ENCODE results near the gene EXOC6B.
"Not testable (repeated sequence)": the region's sequence is repeated elsewhere in the genome, so short reads cannot be mapped to it uniquely, and the experiment has no call there.

EXOC6B gene

DNA sequence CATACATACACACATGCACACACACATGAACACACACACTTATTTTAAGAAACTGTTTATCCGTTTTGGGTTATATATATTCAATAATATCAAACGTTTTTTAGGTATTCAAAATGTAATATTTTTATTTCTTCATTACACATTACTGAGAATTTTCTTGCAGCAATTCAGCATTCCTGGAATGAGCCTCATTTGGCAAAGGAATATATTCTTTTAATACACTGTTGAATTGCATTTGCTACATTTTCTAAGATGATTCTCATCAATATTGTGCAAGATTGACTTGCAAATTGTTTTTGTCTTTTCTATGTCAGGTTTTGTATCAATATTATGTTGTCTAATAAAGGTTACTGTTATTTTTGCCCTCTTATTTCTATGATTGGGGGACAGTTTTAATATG, 402.1 kb downstream of the EXOC6B start:
- DNase-seq: no peak

DNA sequence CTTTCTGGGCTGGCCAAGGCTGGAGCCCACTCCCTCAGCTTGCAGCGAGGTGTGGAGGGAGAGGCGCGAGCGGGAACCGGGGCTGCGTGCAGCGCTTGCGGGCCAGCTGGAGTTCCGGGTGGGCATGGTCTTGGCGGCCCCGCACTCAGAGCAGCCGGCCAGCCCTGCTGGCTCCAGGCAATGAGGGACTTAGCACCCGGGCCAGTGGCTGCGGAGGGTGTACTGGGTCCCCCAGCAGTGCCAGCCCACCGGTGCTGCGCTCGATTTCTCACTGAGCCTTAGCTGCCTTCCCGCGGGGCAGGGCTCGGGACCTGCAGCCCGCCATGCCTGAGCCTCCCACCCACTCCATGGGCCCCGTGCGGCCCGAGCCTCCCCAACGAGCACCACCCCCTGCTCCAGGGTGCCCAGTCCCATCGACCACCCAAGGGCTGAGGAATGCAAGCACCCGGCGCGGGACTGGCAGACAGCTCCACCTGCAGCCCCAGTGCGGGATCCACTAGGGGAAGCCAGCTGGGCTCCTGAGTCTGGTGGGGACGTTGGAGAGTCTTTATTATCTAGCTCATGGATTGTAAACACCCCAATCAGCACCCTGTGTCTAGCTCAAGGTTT, 404.0 kb downstream of the EXOC6B start:
- not testable (repeated sequence) for DNase-seq

DNA sequence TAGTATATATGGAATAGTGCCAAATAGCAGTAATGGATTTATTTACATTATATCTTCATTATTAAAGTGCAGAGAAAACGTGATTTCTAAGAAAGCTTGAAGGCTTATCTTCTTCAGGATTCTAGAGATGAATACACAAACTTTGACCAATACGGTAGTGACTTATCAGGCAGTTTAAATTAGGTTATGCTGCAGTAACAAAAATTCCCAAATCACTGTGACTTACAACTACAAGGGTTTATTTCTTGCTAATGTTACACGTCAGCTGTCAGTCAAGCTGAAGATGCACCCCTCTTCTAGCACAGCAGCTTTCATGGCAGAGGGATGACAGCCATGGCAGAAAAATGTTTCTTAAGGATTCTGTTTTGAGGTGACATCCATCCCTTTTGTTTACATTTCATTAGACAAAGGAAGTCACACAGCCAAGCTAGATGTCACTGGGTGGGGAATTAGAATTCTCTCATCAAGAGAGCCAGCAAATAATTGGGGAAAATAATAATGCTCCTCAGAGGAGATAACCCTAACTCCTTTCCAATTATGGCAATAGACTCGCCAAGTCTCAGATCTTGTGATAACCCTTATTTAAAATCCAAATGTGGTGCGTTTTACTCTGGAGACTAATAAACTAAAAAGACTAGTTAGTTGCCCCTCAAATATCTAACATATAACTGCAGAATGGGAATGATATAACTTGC, 409.9 kb downstream of the EXOC6B start:
- no peak for DNase-seq

DNA sequence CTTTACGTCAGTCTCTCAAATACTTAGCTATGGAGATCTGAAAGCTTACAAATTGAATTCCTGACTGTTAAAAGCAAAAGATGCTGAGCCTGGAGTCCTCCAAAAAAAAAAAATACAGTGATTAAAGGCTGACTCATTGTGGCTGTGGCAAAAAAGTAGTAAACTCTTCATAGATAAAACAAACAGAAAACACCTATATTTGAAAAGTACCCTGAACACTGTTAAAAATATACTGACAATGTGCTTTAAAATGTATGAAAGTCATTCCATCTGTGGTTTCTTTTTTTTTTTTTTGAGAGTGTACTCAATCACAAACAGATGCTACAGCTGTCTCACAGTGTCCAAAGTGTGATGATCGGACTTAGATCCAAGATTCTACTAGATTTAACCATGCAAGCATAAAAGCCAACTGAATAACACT, 410.6 kb downstream of the EXOC6B start:
- DNase-seq: no peak

DNA sequence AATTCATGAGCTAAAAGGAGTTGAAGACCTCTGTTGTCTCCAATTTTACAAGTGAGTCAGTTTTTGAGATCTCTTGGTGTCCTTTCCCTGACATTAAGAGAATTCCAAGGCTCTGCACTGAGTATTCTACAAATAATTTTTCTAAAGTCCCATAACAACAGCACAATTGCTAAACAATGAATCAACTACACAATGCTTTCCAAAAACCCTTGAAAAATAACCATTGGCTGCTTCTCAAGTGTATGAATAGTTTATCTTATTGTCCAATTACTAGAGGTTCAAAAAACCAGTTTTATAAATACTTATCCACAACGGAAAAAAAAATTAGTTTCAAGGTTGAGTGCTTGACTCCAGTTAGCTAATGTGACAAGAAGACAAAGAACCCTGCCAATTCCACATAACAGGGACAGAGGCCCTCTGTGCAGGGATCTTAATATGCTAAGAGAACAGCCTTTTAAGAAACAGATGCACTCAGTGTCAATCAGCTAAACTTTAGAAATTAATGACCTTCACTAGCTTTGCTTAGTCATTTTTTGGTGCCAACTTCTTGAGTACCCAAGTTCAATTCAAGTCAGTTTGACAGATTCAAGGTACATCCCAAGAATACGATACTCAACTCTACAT, 411.6 kb downstream of the EXOC6B start:
- DNase-seq: no peak

DNA sequence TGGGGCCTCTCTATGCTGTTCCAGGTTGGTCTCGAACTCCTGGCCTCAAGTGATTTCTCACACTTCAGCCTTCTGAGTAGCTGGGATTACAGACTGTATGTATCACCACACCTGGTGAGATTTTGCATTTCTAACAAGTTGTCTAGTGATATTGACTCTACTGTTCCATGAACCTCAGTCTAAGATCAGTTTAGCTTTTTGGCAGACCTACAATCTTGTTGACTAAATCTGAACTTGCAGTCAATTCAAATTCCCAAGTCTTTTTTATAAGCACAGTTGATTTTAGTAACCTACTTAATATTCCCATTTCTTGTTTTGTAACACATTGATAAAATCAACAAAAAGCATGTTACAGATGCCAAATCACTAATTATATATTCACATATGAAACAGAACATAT, 412.1 kb downstream of the EXOC6B start:
- no peak for DNase-seq

DNA sequence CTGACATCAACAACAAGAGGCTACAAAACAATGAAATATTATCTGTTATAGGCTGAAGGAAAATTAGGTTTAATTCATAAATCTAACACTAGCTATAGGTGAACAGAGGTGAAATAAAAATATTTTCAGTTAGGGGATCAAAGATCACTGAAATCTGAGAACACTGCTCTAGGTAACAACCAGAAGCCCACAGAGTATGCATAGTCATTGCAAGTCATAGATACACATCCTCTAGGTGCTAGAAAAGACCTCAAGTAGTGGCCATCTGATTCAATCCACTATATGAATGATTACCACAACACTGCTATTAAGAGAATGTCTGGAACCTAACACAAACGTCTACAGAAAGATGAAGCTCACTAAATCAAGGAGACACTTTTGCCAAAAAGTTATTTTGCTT, 413.6 kb downstream of the EXOC6B start:
- no peak for DNase-seq

DNA sequence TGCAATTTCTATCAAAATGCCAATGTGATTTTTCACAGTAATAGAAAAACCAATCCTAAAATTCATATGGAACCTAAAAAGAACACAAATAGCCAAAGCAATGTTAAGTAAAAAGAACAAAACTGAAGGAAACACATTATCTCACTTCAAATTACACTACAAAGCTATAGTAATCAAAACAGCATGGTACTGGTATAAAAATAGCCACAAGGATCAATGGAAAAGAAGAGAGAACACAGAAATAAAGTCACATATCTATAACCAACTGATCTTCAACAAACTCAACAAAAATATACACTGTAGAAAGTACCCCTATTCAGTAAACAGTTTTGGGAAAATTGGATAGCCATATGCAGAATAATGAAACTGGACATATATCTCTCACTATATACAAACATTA, 426.0 kb downstream of the EXOC6B start:
- DNase-seq: no peak

DNA sequence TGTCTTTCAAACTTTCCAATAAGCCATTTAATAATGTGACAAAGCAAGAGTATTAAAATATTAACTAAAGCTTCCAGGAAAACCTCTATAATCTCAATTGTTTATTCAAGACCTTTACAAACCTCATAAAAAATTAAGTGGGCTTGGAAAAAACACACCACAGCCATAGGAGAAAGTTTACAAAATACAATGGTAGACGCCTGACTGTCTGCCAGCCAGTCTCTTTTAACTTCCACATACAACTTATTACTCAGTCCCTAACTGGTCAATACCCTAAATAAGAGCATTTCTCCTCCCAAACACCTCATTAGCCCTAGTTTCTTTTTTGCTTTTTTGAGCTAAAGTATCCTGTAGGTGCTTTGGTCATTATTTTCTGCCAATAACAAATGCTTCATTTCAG, 430.7 kb downstream of the EXOC6B start:
- DNase-seq: no peak

DNA sequence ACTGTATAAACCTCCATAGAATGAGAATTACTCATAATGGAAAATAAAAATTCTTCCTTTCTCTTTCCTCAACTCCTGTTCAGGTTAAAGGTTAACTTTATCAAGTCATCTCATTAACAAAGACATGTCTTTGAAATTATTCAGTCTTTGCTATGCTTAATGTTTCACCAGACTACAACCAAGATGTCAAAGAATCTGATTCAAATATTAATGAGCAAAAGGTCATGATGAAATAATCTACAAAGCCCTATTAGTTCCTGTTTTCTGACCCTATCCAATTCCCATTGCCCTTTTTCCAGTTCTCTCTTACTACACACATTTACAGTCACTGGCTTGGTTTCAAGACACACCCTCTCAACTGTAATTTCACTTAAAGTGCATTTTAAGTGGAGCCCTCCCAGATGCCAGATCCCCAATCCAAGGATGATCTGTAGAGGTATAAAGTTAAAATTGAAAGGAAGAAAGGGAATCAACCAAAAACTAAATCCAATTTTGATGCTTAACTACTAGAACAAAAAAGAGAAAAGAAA, 431.2 kb downstream of the EXOC6B start:
- no peak for DNase-seq

DNA sequence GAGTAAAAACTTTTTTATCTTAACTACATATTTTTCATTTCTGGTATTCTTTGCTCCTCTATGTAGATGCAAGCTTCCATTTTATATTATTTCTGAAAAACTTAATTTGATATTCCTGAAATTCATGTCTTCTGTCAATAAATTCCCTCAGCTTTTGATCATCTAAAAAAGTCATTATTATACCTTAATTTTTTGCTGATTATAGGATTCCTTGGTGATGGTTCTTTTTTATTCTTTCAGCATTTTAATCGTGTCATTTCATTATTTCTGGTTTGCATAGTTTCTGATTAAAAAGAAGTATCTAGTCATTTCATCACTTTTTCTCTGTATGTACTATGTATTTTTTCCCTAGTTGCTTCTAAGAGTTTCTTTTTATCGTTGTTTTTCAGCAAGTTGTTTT, 436.4 kb downstream of the EXOC6B start:
- no peak for DNase-seq

DNA sequence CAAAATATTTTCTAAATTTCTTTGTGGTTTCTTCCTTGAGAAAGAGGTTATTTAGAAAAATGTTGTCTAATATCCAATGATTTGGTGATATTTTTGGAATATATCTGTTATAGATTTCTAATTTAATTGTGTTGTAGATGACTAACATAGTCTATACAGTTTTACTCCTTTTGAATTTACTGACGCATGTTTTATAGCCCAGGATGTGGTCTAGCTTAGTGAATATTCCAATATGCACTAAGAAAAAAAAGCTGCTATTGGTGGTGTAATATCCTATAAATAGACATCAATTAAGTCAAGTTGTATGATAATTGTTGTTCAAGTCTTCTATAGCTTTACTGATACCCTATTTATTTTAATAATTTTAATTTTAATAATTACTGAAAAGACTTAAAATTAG, 437.6 kb downstream of the EXOC6B start:
- no peak for DNase-seq

DNA sequence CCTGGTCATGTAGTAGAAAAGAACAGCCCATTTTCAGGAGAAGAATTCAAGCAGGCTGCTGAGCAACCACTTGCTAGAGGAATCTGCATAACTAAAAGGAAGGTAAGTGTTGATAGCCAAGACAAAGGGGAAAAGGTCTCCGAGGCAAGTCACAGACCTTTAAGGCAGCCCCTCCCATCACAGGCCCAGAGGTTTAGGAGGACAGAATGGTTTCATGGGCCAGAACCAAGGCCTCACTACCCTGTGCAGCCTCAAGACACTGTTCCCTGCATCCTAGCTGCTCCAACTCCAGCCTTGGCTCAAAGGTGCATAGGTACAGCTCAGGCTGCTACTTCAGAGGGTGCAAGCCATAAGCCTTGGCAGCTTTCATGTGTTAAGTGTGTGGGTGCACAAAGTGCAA, 439.5 kb downstream of the EXOC6B start:
- DNase-seq: no peak

DNA sequence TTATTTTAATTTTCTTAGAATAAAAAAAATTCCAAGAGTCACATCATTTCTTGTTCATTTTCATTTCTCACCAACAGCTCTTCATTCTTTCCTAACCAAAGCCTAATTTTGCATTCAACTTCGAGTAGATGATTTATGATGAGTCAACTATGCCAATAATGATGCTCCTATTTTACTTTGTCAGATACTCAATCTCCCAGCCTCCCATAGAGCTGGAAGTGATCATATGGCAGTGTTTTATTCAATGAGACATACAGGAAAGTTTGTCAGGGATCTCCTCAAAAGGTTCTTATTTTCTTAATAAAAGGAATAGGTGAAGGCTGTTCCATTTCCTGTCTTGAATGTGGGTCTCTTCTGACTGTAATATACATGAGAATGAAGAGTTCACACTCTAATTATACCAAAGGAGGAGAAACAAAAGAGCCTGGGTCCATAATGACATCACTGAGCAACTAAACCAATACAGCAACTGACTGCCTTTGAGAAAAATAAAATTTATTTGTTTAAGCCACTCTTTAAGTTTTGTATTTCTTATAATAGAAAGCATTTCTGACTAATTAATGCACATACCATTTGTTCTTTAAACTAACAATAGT, 447.0 kb downstream of the EXOC6B start:
- DNase-seq: no peak

DNA sequence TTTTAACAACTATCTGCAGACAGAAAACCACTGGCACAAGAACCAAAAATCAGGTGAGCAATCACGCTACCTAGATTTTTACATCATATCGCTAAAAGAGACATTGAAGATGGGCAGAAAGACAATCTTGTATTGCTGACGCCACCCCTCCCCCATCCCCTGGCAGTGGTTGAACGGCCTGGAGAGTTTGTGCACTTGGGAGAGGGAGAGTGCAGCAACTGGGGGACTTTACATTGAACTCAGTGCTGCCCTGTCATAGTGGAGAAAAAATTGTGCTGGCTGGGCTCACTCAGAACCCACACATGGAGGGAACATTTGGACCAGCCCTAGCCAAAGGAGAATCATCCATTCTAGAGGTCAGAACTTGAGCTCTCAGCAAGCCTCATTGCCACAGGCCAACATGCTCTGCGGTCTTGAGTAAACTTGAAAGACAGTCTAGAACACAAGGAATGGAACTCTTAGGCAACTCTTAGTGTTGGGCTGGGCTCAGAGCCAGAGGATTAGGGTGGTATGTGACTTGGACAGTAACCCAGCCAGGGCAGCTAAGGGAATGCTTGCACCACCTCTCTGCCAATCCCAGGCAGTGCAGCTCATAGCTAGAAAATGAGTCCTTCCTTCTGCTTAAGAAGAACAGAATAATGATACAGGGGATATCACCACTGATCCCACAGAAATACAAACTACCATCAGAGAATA, 458.2 kb downstream of the EXOC6B start:
- DNase-seq: no peak

DNA sequence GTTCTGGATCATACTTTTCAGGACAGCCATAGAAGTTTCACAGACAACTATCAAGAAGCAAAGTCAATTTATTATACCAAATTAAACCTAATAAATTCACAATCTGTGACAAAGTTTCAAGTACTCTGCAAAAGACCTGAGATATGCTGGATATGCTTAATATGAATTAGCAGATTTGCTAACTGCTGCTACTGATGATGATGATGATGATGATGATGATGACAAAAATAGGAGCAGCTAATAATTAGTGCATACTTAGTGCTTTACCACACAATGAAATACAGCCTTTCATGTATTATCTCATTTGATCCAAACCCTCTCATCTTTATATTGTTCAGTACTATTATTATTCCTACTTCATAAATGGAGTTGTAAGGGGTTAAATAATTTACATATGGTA, 462.4 kb downstream of the EXOC6B start:
- DNase-seq: no peak

DNA sequence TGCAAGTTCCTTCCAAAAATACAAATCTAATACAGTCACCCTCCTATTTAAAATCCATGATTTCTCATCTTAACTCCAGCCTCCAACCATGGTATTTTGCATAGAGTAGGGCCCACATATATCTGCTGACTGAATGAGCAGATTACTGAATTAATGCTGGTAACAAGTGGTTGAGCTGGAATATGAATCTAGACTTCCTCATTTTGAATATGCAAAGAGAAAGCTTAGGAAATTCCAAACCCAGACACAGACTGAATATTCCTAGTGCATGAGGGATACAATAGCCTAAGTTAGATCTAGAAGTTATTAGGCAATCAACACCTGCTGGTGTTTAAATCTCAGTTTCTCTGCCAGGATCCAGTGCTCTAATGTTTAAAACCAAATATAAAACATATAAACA, 463.1 kb downstream of the EXOC6B start:
- DNase-seq: no peak

DNA sequence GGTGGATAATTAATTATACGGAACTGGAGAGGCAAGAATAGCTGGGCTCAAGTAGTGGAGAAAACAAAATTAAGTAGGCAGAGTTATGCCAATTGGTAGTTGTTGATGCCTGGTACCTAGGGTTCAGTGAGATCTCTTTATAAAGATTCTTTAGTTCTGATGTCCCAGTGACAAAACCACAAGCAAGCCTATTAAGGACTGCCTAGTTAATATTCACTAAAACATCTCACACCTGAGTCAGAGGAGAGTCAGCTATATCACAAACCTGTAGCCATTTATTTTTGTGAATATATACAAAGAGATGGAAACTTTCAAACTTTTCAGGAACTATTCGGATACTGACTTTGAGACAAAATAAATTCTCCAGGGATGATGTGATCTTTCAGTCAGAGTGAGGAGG, 464.3 kb downstream of the EXOC6B start:
- DNase-seq: no peak

DNA sequence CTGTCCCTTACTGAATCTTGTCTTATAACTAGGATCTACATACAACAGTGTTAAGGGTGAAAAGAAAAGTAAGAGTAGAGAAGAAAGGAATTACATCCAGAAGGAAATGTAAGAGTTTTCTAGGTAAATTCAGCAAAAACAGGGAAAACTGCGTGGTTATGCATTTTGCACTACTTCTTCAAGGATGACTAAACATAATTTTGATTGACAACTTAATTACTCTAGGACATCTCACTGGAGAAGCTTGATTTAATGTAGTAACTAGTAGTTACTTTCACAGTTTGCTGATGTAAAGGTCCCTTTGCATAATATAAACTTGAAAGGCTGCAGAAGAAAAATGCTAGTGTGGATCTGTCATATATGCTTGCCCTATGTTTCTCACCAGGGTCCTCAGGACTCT, 464.8 kb downstream of the EXOC6B start:
- no peak for DNase-seq

DNA sequence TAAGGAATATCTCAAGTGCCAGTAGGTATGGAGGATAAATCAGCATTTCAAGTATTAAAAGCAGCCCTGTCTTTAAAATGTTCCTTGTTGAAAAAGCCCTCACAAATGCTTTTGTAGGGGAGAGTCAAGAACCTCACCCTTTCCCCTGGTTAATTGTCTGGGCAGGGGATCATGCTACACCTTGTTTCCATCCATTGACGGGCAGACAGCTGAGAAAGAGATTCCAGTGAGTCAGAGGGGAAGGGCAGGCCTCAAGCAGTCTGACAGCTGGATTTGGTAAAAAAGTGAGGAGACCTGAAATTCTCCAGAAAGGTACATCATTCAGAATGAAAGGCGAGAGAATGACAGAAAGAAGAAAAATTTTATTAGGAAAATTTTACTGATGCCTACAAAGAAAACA, 475.0 kb downstream of the EXOC6B start:
- no peak for DNase-seq

DNA sequence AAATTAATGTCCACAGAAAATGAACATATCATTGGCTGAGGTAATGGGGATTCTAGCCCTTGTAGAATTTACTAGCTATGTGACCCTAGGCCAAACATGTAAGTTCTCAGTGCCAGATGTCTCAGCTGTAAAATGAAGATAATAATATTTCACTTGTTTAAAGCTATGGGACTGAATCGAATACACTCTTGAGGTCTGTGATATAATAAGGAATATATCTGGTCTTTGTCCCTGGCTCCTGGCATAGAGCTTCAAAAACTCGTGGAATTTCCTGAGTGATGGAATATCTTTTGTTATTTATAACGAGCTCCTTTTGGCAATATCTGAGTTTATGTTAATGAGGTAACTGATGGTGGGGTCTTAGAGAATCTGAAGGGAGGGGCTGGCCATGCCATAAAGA, 476.8 kb downstream of the EXOC6B start:
- DNase-seq: no peak

DNA sequence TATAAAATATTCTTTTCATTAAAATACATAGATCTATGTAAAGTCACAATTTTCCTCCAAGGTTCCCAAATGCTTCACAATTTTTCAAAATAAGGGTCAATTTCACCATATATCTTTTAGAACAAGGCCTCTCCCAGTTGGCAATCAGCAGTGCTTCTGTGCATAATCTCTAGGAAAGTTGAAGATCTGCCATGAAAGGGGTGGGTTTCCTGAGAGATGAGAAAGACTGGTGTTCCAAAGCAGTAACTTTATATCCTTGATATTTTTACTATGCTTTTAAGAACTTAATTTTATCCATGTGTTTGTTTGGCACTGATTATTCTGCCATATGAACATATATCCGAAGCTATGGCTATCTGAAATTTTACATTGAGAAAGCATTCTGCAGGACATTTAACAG, 478.8 kb downstream of the EXOC6B start:
- DNase-seq: no peak

DNA sequence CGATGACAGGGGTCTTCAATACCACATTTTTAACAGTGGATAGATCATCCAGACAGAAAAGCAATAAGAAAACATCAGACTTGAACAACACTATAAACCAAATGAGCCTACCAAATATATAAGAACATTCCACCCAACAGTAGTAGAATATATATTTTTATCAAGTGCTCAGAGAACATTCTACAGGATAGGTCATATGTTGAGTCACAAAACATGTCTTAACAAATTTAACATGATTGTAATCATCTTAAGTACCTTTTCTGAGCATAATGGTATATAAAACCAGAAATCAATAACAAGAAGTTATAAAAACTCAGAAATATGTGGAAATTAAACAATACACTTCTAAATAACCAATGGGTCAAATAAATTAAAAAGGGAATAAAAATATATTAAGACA, 484.2 kb downstream of the EXOC6B start:
- no peak for DNase-seq

All from stimulated activated CD8-positive, alpha-beta memory T cell treated with anti-CD3 and anti-CD28 coated beads, Interleukin-4, amount 100 ng/mL, for 48 hours (primary cell).